Cardiac fibroblast (primary cell): ENCODE measurements around the gene FBXW9.
"Not testable (repeated sequence)": the region's sequence is repeated elsewhere in the genome, so short reads cannot be mapped to it uniquely, and the experiment has no call there.

Experiments
- DNase-seq, 2 donors: peaks; one replicate each; pipeline versions ENCODE4 v3.0.0 to v3.0.0-alpha.2; 2010; ENCODE audit warnings: low read depth in 2 of 2
- H3K4me3 ChIP-seq, 2 donors: replicated peaks in 1 of 2; 1 replicate in 1 of 2; 2 replicates in 1 of 2; pipeline ENCODE4 v1.5.1; 2011; ENCODE audit warnings: low read depth in 2 of 2, low read length in 2 of 2, mild to moderate bottlenecking in 2 of 2, moderate library complexity in 1 of 2
- TF ChIP-seq, protein P1 (sequence below): IDR thresholded peaks from one replicate; pipeline ENCODE4 v1.5.1; 2011; ENCODE audit warnings: low read depth, mild to moderate bottlenecking, low read length, inconsistent platforms

FBXW9 gene

DNA sequence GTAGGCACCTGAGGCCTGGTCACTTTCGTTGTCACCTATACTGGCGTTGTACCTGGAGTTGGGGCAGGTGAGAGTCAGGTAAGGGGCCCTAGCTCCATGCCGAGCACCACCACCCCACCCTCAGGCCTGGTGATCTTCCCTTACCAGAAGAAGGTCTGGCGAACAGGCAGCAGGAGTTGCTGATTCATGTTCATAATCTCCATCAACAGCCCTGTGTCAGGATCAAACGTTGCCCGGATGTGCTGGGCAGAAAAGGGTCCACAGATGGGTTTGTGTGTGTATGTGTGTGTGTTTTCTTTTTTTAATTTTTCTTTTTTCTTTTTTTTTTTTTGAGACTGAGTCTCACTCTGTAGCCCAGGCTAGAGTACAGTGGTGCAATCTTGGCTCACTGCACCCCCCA, 44.2 kb downstream of the FBXW9 start:
- no peak for DNase-seq
- TF ChIP-seq, protein P1, sequence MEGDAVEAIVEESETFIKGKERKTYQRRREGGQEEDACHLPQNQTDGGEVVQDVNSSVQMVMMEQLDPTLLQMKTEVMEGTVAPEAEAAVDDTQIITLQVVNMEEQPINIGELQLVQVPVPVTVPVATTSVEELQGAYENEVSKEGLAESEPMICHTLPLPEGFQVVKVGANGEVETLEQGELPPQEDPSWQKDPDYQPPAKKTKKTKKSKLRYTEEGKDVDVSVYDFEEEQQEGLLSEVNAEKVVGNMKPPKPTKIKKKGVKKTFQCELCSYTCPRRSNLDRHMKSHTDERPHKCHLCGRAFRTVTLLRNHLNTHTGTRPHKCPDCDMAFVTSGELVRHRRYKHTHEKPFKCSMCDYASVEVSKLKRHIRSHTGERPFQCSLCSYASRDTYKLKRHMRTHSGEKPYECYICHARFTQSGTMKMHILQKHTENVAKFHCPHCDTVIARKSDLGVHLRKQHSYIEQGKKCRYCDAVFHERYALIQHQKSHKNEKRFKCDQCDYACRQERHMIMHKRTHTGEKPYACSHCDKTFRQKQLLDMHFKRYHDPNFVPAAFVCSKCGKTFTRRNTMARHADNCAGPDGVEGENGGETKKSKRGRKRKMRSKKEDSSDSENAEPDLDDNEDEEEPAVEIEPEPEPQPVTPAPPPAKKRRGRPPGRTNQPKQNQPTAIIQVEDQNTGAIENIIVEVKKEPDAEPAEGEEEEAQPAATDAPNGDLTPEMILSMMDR = no peak
- no peak overlapping the region for H3K4me3 ChIP-seq

DNA sequence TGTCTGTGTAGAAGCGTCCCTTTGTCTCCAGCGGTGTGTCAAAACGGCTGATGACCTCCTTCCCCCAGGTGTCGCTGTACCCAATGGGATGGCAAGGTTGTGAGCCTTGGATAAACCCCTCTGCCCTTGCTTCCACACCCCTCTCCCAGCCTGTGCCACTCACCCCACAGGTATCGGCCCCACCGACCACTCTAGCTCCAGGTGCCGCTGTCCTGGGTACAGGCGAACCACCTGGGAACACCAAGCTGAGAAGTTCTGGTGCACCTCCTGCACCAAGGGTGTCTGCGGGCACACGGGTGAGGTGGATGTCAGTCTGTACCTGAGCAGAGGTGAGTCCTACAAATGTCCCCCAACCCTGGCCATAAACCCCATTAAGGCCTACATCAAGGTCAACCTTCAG, 46.5 kb downstream of the FBXW9 start:
- TF ChIP-seq, protein P1 = no peak
- no peak for DNase-seq
- no peak overlapping the region for H3K4me3 ChIP-seq

DNA sequence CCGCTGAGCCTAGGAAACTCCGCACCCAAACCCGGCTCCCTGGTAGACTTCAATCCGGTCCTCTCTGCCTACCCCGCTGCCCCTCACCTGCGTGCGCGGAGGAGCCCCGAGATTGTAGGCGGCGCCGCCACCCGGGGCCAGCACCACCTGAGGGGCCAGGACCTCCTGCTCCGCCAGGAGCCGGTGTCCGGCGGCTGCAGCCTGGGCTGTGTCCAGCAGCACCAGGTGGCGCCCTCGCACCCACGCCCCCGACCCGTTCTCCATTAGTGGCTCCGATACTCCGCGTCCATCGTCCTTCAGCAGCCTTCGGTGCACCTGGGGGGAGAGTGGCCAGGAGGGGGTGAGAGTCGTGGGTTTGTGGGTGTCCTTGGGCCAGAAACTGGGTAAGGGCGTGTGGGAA, 48.3 kb downstream of the FBXW9 start:
- peak overlapping the region in 1 of 2 donors; percentile 32 for H3K4me3 ChIP-seq
- TF ChIP-seq, protein P1 = peak; percentile 30
- no peak for DNase-seq

DNA sequence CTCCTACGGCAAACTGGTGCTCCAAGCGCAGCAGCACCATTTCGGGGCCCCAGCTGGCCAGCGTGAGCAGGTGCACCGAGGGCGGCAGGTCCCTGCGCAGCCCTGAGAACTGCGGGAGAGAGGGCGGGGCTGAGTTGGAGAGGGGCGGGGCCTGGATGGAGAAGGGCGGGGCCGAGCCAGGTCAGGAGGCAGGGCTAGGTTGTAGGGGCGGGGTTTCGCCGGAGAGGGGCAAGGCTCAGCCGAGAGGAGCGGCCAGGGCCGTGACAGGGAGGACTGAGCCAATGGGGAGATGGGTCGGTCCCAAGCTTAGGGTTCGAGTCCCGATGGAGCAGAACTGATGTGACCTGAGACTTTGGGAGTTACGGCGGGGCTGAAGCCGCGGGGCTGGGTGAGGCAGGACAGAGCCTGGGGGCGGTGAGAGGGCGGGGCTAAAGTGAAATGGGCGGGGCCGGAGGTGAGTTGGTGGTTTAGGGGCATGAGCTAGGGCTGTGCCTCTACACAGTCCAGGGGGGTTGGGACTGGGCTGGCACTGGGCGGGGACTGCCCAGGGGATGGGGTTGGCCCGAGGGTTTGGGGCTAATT, 48.9 kb downstream of the FBXW9 start:
- peak; percentile 42 to 47 for DNase-seq
- TF ChIP-seq, protein P1 = no peak

DNA sequence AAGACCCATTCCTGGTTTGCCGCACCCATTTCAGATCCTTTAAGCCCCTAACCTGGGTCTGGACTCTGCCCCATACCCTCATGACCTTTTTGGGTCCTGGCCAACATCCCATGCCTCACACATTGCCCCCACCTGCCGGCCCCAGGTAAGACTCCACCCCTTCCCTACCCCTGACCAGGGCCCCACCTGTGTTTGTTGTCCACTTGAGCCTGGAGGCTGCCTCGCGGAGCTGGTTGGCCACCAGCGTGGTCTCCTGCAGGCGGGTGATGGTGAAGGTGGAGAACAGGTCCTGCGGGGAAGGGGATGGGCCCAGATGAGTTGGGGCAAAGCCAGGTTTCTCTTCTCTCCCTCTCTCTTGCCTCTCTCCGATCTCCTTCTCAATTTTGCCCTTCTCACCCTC, 49.4 kb downstream of the FBXW9 start:
- TF ChIP-seq, protein P1 = no peak
- no peak for DNase-seq
- H3K4me3 ChIP-seq = no peak overlapping the region

More for the DNA sequence above, 48.9 kb downstream of the FBXW9 start:
- H3K4me3 ChIP-seq = peak overlapping the region in 1 of 2 donors; percentile 32

DNA sequence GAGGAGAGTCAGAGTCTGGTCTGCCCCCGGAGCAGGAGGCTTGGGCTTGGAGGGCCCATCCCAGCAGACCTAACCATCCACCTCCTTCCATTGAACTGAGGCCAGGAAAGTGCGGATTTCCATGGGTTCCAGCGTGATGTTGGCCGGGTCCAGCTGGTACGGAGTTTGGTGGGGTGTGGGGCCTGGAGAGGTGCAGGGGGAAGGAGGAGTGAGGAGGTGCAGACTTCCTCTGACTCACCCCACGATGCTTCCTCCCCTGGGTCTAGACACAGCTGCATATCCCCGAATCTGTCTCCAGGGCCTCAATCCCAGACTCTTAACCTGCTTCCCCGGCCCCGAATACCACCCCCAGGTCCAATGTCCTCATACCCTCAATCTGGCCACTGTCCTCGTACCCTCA, 49.9 kb downstream of the FBXW9 start:
- no peak for DNase-seq
- TF ChIP-seq, protein P1 = no peak
- H3K4me3 ChIP-seq = no peak overlapping the region

DNA sequence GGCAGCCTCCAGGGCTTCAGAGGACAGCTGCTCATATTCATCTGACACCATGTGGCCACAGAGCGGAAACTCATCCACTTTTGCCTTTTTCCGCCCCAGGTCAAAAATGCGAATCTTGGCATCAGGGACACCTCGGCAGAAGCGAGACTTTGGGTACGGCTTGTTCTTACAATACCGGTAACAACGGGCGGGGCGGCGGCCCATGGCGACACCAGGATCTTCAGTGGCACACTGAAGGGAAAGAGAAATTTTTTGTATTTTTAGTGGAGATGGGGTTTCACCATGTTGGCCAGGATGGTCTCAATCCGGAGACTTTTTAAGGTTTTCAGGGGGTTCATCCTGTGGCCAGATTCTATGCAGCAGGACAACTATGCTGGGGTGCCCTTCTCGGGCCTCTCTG, 52.7 kb downstream of the FBXW9 start:
- DNase-seq, H3K4me3 ChIP-seq: not testable (repeated sequence)
